SHP77 (cell line): ENCODE measurements around the gene MTAP.

Experiments used
- DNase-seq, 2 experiments: peaks; one replicate each; lab custom pipeline; 2025; lab: John Stamatoyannopoulos, UW

The MTAP gene

DNA sequence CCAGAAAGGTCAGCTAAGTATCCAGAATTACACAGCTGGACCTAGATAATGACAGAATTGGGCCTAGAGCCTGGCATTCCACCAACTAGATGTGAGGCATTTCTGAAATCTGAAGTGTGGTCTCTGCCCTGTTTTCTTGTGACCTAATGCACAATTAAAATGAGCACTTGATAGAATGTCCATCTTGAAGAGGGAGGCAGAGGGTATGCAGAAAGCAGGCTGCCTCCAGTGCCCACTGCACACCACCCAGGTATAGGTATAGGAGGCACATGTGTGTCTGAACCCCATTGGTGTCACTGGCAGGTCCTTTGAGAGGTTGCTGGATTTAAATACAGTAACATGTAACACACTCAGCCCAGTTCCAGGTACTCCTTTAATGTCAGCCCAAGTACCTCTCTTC is 2.4 kb downstream of the MTAP start:
- no peak for DNase-seq

DNA sequence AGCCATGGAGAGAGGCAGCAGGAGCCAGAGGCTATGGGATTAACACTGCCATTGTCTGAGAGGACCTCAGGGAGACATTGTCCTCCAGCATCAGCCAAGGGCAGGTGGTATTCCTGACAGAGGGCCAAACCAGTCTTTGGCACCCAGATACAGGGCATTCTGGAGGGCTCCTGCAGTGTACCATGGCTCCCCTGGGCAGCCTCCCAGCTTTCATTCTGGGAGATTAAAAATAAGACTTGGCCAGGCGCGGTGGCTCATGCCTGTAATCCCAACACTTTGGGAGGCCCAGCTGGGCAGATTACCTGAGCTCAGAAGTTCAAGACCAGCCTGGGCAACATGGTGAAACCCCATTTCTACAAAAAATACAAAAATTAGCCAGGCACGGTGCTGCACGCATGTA is 4.2 kb downstream of the MTAP start:
- no peak for DNase-seq

DNA sequence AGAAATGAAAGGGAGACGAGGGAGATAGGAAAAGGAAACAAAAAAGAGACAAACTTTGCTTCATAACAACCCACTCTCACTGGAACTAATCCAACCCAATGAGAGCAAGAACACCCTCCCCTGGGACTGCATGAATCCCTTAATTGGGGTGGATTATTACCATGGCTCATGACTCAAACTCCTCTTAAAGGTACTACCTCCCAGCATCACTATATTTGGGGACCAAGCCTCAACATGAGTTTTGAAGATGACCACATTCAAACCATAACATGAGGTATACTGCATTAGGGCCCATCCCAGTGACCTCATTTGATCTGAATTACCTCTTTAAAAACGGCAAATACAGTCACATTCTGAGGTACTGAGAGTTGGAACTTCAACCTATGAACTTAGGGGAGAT is 8.0 kb downstream of the MTAP start:
- no peak for DNase-seq

DNA sequence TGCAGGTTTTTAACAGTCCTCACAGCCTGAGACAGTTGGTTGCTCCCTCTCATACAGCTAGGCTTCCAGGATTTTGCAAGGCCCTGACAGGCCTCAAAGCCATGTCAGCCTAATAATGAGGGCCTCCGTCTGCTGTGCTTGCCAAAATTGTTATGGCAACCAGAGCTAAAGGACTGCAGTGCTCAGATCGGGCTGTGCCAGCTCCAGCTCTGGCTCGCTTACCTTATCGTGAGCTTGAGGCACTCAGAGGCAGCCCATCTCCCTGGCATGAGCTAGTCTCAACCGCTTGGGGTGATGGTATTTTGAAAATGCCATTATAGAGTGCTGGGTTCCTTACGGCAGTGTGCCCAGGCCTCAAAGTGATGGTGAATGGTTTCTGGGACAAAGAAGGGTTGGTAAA is 8.4 kb downstream of the MTAP start:
- no peak for DNase-seq

- DNase-seq = no peak
Measured at GRCh38 chr9:21811914-21812313, 9.5 kb downstream of the MTAP start.

DNA sequence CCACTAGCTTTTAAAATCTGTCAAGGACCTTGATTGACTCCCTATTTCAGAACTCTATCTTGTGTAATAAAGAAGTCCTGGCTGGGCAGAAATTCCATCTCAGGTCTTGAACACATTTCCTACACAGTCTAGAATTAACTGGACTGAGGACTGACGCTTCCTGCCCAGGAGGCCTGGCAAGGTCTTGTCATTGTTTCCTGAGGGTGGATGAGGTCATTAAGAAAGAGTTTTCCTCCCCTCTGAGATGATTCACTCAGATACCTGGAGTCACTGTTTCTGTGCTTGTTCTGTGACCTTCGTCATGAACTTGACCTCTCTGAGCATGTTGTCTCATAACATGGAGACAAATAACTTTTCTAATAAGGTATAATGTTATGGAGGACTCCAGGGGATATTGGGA is 10.0 kb downstream of the MTAP start:
- DNase-seq = no peak

DNA sequence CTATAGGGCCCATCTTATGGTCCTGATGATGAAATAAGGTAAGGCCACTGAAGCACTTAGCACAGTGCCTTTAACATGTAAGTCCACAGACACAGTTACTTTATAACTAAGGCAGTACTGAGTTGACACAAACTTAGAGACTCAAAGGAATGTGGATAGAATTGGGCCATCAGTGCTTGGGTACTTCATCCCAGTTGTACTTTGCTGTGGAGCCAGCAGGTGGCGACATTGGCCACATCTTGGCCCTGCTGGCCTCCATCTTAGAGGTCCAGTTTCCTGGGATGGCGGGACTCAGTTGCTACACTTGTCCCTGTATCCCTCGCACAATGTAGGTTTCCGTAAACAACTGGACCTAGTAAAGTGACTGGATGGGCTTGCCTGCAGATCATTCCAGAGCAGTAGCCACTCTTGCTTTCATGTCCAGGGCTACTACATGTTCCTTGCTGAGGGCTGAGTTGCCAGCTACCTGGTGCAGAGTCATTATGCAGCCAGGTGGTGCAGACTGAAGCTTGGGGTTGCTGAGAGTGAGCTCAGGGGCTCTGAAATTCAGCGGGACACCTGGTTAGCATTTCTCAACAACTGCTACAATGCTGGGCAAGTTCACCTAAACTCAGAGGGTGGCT is 10.6 kb downstream of the MTAP start:
- DNase-seq = peak; percentile 17 to 33

GRCh38 chr9:21813575-21814473 is 11.4 kb downstream of the MTAP start:
- DNase-seq = peak in 1 of 2 experiments; percentile 47

DNA sequence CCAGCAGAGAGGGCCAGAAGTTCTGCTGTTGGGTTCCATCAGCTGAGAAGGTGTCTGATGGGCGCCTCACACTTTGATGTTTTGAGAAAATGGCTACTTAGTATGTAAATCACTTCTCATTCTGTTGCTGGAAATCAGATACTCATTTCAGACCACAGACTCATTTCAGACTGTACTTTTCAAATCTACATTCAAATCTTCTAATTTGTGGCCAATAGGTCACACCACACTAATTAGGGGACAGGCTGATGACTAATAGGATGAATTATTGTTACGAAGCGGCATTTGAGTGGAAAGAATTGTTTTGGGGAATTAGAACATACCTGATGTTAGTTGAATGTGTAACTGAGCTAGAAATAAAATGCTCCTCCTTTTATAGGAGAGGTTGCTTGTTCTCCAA is 13.2 kb downstream of the MTAP start:
- no peak for DNase-seq

GRCh38 chr9:21817176-21817575 is 14.7 kb downstream of the MTAP start:
- DNase-seq = no peak

- DNase-seq = no peak
Measured at GRCh38 chr9:21825637-21826036, 23.2 kb downstream of the MTAP start.

GRCh38 chr9:21828853-21829410 is 26.5 kb downstream of the MTAP start:
- DNase-seq = no peak

DNA sequence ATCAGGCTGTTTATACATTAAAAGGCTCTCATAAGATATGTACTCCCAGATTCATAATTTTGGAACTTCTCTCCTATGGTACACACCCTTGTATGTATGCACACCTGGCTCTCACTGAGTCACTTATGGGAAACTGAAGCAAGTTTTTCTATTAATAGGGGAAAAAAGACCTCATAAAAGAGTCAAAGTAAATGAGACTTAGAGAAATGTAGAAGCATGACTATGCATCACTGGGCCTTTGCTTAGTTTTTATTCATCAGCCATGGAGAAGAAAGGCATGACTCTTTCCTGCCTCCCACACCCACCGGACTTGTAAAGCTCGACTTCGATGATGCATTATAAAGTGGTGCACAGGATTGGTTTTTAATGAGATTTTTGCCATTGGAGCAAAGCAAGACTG is 28.2 kb downstream of the MTAP start:
- DNase-seq = no peak

GRCh38 chr9:21831841-21832509 is 29.5 kb downstream of the MTAP start:
- no peak for DNase-seq

DNA sequence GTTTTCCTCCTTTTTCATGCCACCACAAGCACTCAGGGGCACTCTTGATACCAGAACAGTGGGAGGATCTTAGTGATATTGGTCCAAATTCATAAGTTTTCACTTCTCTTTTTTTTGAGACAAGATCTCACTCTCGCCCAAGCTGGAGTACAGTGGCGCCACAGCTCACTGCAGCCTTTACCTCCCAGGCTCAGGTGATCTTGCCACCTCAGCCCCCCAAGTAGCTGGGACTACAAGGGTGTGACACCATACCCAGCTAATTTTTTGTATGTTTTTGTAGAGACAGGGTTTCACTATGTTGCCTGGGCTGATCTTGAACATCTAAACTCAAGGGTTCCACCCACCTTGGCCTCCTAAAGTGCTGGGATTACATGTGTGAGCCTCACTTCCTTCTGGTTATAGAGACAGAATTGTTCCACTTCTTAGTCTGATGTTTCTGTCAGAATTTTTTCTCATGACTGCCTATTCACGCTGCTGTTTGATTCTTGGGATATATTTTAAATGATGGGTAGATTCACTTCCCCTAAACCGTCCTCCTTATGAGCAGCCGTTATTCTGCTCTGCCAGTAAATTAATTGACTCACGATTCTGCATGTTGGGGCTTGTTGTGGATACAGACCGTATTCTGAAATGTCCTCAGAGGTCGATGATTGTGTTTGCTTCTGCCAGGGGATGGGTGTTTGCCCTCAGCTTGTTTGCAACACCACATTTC is 30.8 kb downstream of the MTAP start:
- DNase-seq = no peak

DNA sequence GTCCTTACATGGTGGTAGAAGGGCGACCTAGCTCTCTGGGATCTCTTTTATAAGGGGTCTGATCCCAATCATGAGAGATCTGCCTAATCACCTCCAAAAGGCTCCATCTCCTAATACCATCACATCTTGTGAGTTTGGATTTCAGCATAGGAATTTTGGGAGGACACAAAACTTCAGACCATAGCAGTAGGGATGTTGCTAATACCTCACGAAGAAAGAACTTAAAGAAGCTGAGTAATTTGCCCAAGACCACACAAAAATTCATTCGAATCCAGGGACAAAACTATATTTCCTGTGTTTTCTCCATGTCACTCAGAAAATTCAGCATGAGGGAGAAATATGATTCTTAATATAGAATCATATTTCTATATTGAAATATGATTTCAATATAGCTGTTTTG is 32.7 kb downstream of the MTAP start:
- DNase-seq = no peak

- no peak for DNase-seq
Measured at GRCh38 chr9:21836437-21837161, 34.2 kb downstream of the MTAP start.

DNA sequence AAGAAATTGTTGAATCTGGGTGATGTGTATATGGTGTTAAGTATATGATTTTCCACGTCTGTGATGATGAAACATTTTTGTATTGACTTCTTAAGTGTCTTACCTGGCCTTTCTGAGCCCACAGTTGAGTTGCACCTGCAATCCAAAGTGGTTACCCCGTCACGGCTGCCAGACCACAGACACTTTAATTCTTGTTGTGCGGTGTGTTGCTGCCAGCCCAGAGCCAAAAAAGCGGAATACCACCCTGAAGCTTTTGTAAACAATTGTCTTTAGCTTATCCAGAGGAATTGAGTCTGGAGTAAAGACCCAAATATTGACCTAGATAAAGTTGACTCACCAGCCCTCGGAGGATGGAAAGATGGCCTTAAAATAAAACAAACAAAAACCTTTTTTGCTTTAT is 35.1 kb downstream of the MTAP start:
- no peak for DNase-seq

DNA sequence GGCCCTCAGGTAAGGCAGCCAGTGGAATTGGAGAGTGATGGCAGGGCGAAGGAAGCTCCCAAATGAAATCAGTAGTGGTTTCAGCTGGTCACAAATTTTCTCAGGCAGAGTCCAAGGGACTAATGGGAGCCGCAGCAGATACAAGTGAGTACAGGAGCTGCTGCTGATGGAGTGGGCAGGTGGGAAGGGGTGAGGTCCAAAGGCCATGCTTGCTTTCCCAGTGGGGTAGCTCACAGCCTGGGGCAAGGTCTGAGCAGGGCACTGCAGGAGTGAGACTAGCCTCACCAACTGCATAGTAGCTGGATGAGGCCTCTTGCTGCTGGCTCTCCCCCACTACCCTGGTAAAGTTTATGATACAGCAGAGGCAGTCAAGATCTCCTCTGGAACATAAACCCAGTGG is 38.2 kb downstream of the MTAP start:
- no peak for DNase-seq

- DNase-seq = no peak
Measured at GRCh38 chr9:21841133-21841532, 38.7 kb downstream of the MTAP start.

DNA sequence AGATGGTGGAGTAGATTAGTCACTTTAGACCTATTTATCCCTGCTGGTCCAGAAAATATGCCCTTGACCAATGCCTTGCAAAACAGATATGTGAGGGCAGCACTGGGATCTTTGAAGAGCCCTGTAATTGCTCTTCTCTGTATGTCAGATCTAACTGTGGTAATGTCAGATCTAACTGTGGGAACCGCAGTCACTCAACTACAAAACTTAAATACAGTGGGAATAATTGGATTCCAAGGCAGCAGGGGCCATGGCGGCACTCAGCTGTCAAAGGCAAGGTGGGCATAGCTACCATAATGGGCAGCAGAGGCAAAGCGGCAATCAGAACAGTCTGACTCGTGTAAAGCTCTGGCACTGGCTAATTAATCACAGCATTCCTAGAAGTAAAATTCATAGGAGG is 46.2 kb downstream of the MTAP start:
- DNase-seq = no peak
